ENCODE results near the gene GRM5.

Gene GRM5

DNA sequence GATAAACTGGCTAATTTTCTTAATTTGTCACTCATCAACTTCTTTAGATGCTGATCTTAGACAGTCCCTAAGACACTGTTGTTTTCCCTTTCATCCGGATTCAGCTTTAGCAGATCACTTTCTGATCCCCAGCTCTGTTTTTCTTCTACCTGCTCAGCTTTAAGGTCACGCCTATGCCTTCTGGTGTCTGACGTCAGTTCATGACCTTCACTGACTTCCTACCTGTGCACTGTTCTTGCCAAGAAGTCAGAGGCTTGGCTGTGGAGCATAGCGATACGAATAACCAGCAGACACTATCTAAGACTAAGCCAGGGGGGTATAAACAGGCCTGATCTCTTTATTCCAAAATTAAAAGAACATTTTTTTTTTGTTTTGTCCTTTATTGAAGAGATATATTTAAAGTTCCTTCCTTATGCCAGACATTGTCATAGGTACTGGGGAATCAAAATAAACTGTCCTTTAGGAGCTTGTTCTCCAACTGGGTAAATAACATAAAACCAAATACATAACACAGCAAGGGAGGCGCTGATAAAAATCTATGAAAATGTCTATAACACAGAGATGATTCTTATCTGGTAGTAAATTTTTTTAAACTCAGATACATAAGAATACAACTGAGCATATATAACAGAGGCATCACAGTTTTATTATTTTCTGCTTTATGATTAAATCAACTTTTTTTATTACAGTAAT lies 376.1 kb downstream of the GRM5 start:
- Histone ChIP-seq H3K27me3 (replicated peaks in 2 of 5; ENCODE audit: control insufficient read depth in 4 of 5, insufficient read depth in 5 of 5, low read length in 4 of 5) (no peaks in the 10 kb centered on the region), H3K9me3 (ENCODE audit: control extremely low read depth in 1 of 5, control insufficient read depth in 4 of 5, insufficient read depth in 2 of 5, low read depth in 1 of 5, low read length in 4 of 5) (no peaks in the 10 kb centered on the region), H3K4me3 (ENCODE audit: control insufficient read depth in 1 of 7, extremely low read depth in 1 of 7, insufficient read depth in 4 of 7, low read depth in 2 of 7, low read length in 6 of 7) (no peak overlapping the region), H3K36me3 (ENCODE audit: control insufficient read depth in 4 of 4, insufficient read depth in 4 of 4, low read length in 3 of 4) (no peaks in the 10 kb centered on the region), H3K4me1 (ENCODE audit: control extremely low read depth in 1 of 4, control insufficient read depth in 4 of 4, insufficient read depth in 4 of 4, low read length in 3 of 4) (no peaks in the 10 kb centered on the region), H3K27ac (ENCODE audit: insufficient read depth in 1 of 2, low read depth in 1 of 2, low read length in 2 of 2, poor library complexity in 1 of 2, severe bottlenecking in 2 of 2) (no peak overlapping the region)
- WGBS (ENCODE audit: insufficient coverage) = 91% methylated on average over 3 of the region's 6 CpGs
- no peak for DNase-seq
- CTCF ChIA-PET = no interaction called here
- POLR2A ChIA-PET = no interaction called here

- Histone ChIP-seq H3K27me3 (replicated peaks in 2 of 5; ENCODE audit: control insufficient read depth in 4 of 5, insufficient read depth in 5 of 5, low read length in 4 of 5) (no peaks in the 10 kb centered on the region), H3K27ac (ENCODE audit: insufficient read depth in 1 of 2, low read depth in 1 of 2, low read length in 2 of 2, poor library complexity in 1 of 2, severe bottlenecking in 2 of 2) (no peak overlapping the region), H3K36me3 (ENCODE audit: control insufficient read depth in 4 of 4, insufficient read depth in 4 of 4, low read length in 3 of 4) (no peaks in the 10 kb centered on the region), H3K9me3 (ENCODE audit: control extremely low read depth in 1 of 5, control insufficient read depth in 4 of 5, insufficient read depth in 2 of 5, low read depth in 1 of 5, low read length in 4 of 5) (no peaks in the 10 kb centered on the region), H3K4me3 (ENCODE audit: control insufficient read depth in 1 of 7, extremely low read depth in 1 of 7, insufficient read depth in 4 of 7, low read depth in 2 of 7, low read length in 6 of 7) (no peak overlapping the region), H3K4me1 (ENCODE audit: control extremely low read depth in 1 of 4, control insufficient read depth in 4 of 4, insufficient read depth in 4 of 4, low read length in 3 of 4) (no peaks in the 10 kb centered on the region)
- DNase-seq = no peak
- ChIA-PET CTCF (no interaction called here), POLR2A (no interaction called here)
- WGBS (ENCODE audit: insufficient coverage) = no CpG with 5 or more reads among the region's 1 CpG
These were observed 382.8 kb downstream of the GRM5 start for GRCh38 chr11:88683024-88683423.

DNA sequence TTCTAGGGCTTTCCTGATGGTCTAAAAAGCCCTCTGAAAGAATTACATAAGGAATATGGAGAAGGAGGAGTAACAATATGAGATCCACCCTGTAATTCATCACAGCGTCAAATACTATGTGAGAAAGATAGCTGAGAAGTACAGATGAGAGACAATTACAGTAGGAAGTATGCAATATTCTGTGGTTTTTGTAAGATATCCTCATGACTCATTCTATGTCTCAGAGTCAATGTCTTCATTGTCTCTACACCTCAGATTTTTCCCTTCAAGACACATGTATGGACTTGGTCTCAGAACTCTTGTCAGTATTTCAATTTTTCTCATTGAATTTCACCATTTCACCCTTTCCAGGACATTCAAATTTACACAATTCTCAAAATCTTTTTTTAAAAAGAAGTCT lies 385.0 kb downstream of the GRM5 start:
- POLR2A ChIA-PET = no interaction called here
- no peak overlapping the region for H3K4me3 ChIP-seq (ENCODE audit: control insufficient read depth in 1 of 7, extremely low read depth in 1 of 7, insufficient read depth in 4 of 7, low read depth in 2 of 7, low read length in 6 of 7)
- no peaks in the 10 kb centered on the region for H3K36me3 ChIP-seq (ENCODE audit: control insufficient read depth in 4 of 4, insufficient read depth in 4 of 4, low read length in 3 of 4)
- no peak for DNase-seq
- H3K4me1 ChIP-seq (ENCODE audit: control extremely low read depth in 1 of 4, control insufficient read depth in 4 of 4, insufficient read depth in 4 of 4, low read length in 3 of 4) = no peaks in the 10 kb centered on the region
- WGBS (ENCODE audit: insufficient coverage) = 100% methylated on average over 1 of the region's 1 CpG
- CTCF ChIA-PET = no interaction called here
- no peaks in the 10 kb centered on the region for H3K9me3 ChIP-seq (ENCODE audit: control extremely low read depth in 1 of 5, control insufficient read depth in 4 of 5, insufficient read depth in 2 of 5, low read depth in 1 of 5, low read length in 4 of 5)
- H3K27ac ChIP-seq (ENCODE audit: insufficient read depth in 1 of 2, low read depth in 1 of 2, low read length in 2 of 2, poor library complexity in 1 of 2, severe bottlenecking in 2 of 2) = no peak overlapping the region
- no peaks in the 10 kb centered on the region for H3K27me3 ChIP-seq (replicated peaks in 2 of 5; ENCODE audit: control insufficient read depth in 4 of 5, insufficient read depth in 5 of 5, low read length in 4 of 5)

- WGBS (ENCODE audit: insufficient coverage) = no CpG with 5 or more reads among the region's 1 CpG
- no peaks in the 10 kb centered on the region for H3K36me3 ChIP-seq (ENCODE audit: control insufficient read depth in 4 of 4, insufficient read depth in 4 of 4, low read length in 3 of 4)
These were observed 399.4 kb downstream of the GRM5 start for GRCh38 chr11:88666364-88666763.

GRCh38 chr11:88657076-88657738 lies 408.6 kb downstream of the GRM5 start:
- POLR2A ChIA-PET = no interaction called here
- CTCF ChIA-PET = no interaction called here
- Histone ChIP-seq H3K27me3 (replicated peaks in 2 of 5; ENCODE audit: control insufficient read depth in 4 of 5, insufficient read depth in 5 of 5, low read length in 4 of 5) (no peaks in the 10 kb centered on the region), H3K27ac (ENCODE audit: insufficient read depth in 1 of 2, low read depth in 1 of 2, low read length in 2 of 2, poor library complexity in 1 of 2, severe bottlenecking in 2 of 2) (no peak overlapping the region), H3K9me3 (ENCODE audit: control extremely low read depth in 1 of 5, control insufficient read depth in 4 of 5, insufficient read depth in 2 of 5, low read depth in 1 of 5, low read length in 4 of 5) (no peaks in the 10 kb centered on the region), H3K4me3 (ENCODE audit: control insufficient read depth in 1 of 7, extremely low read depth in 1 of 7, insufficient read depth in 4 of 7, low read depth in 2 of 7, low read length in 6 of 7) (no peak overlapping the region), H3K4me1 (ENCODE audit: control extremely low read depth in 1 of 4, control insufficient read depth in 4 of 4, insufficient read depth in 4 of 4, low read length in 3 of 4) (no peaks in the 10 kb centered on the region), H3K36me3 (ENCODE audit: control insufficient read depth in 4 of 4, insufficient read depth in 4 of 4, low read length in 3 of 4) (no peaks in the 10 kb centered on the region)
- WGBS (ENCODE audit: insufficient coverage) = no CpG with 5 or more reads among the region's 1 CpG
- no peak for DNase-seq

More at GRCh38 chr11:88666364-88666763, 399.4 kb downstream of the GRM5 start:
- no peaks in the 10 kb centered on the region for H3K4me1 ChIP-seq (ENCODE audit: control extremely low read depth in 1 of 4, control insufficient read depth in 4 of 4, insufficient read depth in 4 of 4, low read length in 3 of 4)
- ChIA-PET POLR2A (no interaction called here), CTCF (no interaction called here)
- H3K4me3 ChIP-seq (ENCODE audit: control insufficient read depth in 1 of 7, extremely low read depth in 1 of 7, insufficient read depth in 4 of 7, low read depth in 2 of 7, low read length in 6 of 7) = no peak overlapping the region
- H3K9me3 ChIP-seq (ENCODE audit: control extremely low read depth in 1 of 5, control insufficient read depth in 4 of 5, insufficient read depth in 2 of 5, low read depth in 1 of 5, low read length in 4 of 5) = no peaks in the 10 kb centered on the region
- H3K27me3 ChIP-seq (replicated peaks in 2 of 5; ENCODE audit: control insufficient read depth in 4 of 5, insufficient read depth in 5 of 5, low read length in 4 of 5) = no peaks in the 10 kb centered on the region
- no peak for DNase-seq
- no peak overlapping the region for H3K27ac ChIP-seq (ENCODE audit: insufficient read depth in 1 of 2, low read depth in 1 of 2, low read length in 2 of 2, poor library complexity in 1 of 2, severe bottlenecking in 2 of 2)

GRCh38 chr11:88656283-88656682 lies 409.5 kb downstream of the GRM5 start:
- WGBS (ENCODE audit: insufficient coverage) = no CpG with 5 or more reads among the region's 3 CpGs
- no peaks in the 10 kb centered on the region for H3K36me3 ChIP-seq (ENCODE audit: control insufficient read depth in 4 of 4, insufficient read depth in 4 of 4, low read length in 3 of 4)
- no peak overlapping the region for H3K27ac ChIP-seq (ENCODE audit: insufficient read depth in 1 of 2, low read depth in 1 of 2, low read length in 2 of 2, poor library complexity in 1 of 2, severe bottlenecking in 2 of 2)
- H3K4me3 ChIP-seq (ENCODE audit: control insufficient read depth in 1 of 7, extremely low read depth in 1 of 7, insufficient read depth in 4 of 7, low read depth in 2 of 7, low read length in 6 of 7) = no peak overlapping the region
- H3K4me1 ChIP-seq (ENCODE audit: control extremely low read depth in 1 of 4, control insufficient read depth in 4 of 4, insufficient read depth in 4 of 4, low read length in 3 of 4) = no peaks in the 10 kb centered on the region
- DNase-seq = no peak
- POLR2A ChIA-PET = no interaction called here
- no peaks in the 10 kb centered on the region for H3K27me3 ChIP-seq (replicated peaks in 2 of 5; ENCODE audit: control insufficient read depth in 4 of 5, insufficient read depth in 5 of 5, low read length in 4 of 5)
- no peaks in the 10 kb centered on the region for H3K9me3 ChIP-seq (ENCODE audit: control extremely low read depth in 1 of 5, control insufficient read depth in 4 of 5, insufficient read depth in 2 of 5, low read depth in 1 of 5, low read length in 4 of 5)
- CTCF ChIA-PET = no interaction called here

GRCh38 chr11:88655656-88656055 lies 410.1 kb downstream of the GRM5 start:
- no peak for DNase-seq
- no peaks in the 10 kb centered on the region for H3K36me3 ChIP-seq (ENCODE audit: control insufficient read depth in 4 of 4, insufficient read depth in 4 of 4, low read length in 3 of 4)
- H3K9me3 ChIP-seq (ENCODE audit: control extremely low read depth in 1 of 5, control insufficient read depth in 4 of 5, insufficient read depth in 2 of 5, low read depth in 1 of 5, low read length in 4 of 5) = no peaks in the 10 kb centered on the region
- H3K4me3 ChIP-seq (ENCODE audit: control insufficient read depth in 1 of 7, extremely low read depth in 1 of 7, insufficient read depth in 4 of 7, low read depth in 2 of 7, low read length in 6 of 7) = no peak overlapping the region
- H3K4me1 ChIP-seq (ENCODE audit: control extremely low read depth in 1 of 4, control insufficient read depth in 4 of 4, insufficient read depth in 4 of 4, low read length in 3 of 4) = no peaks in the 10 kb centered on the region
- no peaks in the 10 kb centered on the region for H3K27me3 ChIP-seq (replicated peaks in 2 of 5; ENCODE audit: control insufficient read depth in 4 of 5, insufficient read depth in 5 of 5, low read length in 4 of 5)
- POLR2A ChIA-PET = no interaction called here
- CTCF ChIA-PET = no interaction called here
- no peak overlapping the region for H3K27ac ChIP-seq (ENCODE audit: insufficient read depth in 1 of 2, low read depth in 1 of 2, low read length in 2 of 2, poor library complexity in 1 of 2, severe bottlenecking in 2 of 2)

Data from common myeloid progenitor, CD34-positive (primary cell).